Measurements from ENCODE around the gene PLK1.

The PLK1 gene

DNA sequence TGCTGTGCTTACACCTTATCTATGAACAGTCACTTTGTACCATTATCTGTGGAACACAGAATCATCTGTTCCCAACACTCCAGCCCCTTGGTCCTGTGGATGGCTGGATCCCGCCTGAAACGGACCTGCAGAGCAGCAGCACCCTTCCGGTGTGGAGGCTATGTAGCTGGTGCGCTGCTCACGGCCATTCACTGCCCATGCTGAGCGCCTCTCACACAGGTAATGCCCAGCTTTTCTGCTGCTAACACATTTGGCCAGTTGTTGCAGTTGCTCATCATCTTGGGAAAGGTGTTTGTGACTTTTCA is 11.4 kb upstream of the PLK1 start:
- Histone ChIP-seq H3K4me1 (ENCODE audit: low read length) (no peaks in the 10 kb centered on the region), H3K9me3 (replicated peaks; ENCODE audit: insufficient read depth, low read length) (no peaks in the 10 kb centered on the region), H3K27me3 (replicated peaks; ENCODE audit: insufficient read depth, low read length) (no peaks in the 10 kb centered on the region), H2AFZ (ENCODE audit: low read length) (no peak overlapping the region), H3K4me3 (ENCODE audit: low read length) (no peak overlapping the region), H3K4me2 (ENCODE audit: low read depth, low read length) (no peak overlapping the region), H3F3A (ENCODE audit: insufficient read depth, low read length) (no peaks in the 10 kb centered on the region), H3K9ac (ENCODE audit: low read length) (no peak overlapping the region), H4K20me1 (ENCODE audit: insufficient read depth, low read length) (no peaks in the 10 kb centered on the region), H3K27ac (ENCODE audit: low read length) (no peak overlapping the region), H3K9me2 (replicated peaks; ENCODE audit: insufficient read depth, low read length) (no peaks in the 10 kb centered on the region), H3K36me3 (replicated peaks; ENCODE audit: insufficient read depth, low read length) (no peaks in the 10 kb centered on the region; the same call in 1 of the 2 replicates), H3K79me2 (ENCODE audit: low read length) (no peaks in the 10 kb centered on the region)
- DNase-seq = no peak
- TF ChIP-seq EZH2 (optimal IDR thresholded peaks at IDR 0.05; ENCODE audit: low read depth, low read length) = no peak
- TF ChIP-seq, protein P1, sequence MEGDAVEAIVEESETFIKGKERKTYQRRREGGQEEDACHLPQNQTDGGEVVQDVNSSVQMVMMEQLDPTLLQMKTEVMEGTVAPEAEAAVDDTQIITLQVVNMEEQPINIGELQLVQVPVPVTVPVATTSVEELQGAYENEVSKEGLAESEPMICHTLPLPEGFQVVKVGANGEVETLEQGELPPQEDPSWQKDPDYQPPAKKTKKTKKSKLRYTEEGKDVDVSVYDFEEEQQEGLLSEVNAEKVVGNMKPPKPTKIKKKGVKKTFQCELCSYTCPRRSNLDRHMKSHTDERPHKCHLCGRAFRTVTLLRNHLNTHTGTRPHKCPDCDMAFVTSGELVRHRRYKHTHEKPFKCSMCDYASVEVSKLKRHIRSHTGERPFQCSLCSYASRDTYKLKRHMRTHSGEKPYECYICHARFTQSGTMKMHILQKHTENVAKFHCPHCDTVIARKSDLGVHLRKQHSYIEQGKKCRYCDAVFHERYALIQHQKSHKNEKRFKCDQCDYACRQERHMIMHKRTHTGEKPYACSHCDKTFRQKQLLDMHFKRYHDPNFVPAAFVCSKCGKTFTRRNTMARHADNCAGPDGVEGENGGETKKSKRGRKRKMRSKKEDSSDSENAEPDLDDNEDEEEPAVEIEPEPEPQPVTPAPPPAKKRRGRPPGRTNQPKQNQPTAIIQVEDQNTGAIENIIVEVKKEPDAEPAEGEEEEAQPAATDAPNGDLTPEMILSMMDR (IDR thresholded peaks at IDR 0.05; ENCODE audit: low read length) = no peak
- no peak for TF ChIP-seq EZH2phosphoT487 (IDR thresholded peaks at IDR 0.05; ENCODE audit: low read length)

DNA sequence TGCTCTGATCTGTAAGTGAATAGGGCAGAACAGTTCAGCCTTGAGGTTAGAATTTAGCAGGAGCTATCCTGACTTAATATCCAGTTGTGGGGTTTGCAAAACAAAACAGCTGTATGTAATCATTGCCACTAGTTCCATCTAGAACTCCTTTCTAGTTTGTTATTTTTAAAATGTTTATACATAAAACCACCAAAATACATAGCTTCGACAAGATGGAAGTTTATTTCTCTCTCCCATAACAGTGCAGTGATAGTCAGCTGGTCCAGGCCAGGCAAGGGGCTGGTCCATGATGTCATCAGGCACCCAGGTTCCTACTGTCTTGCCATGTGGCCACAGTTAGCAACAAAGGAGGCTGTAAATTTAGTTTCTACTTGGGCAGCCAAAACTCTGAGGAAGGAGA is 10.5 kb upstream of the PLK1 start:
- TF ChIP-seq EZH2phosphoT487 (IDR thresholded peaks at IDR 0.05; ENCODE audit: low read length) = no peak
- TF ChIP-seq, protein P1 (IDR thresholded peaks at IDR 0.05; ENCODE audit: low read length) = no peak
- no peak for TF ChIP-seq EZH2 (optimal IDR thresholded peaks at IDR 0.05; ENCODE audit: low read depth, low read length)
- H3K4me3 ChIP-seq (ENCODE audit: low read length) = no peak overlapping the region
- H3K36me3 ChIP-seq (replicated peaks; ENCODE audit: insufficient read depth, low read length) = no peaks in the 10 kb centered on the region; the same call in 1 of the 2 replicates
- DNase-seq = no peak
- no peaks in the 10 kb centered on the region for H3F3A ChIP-seq (ENCODE audit: insufficient read depth, low read length)
- no peaks in the 10 kb centered on the region for H3K4me1 ChIP-seq (ENCODE audit: low read length)
- no peaks in the 10 kb centered on the region for H3K79me2 ChIP-seq (ENCODE audit: low read length)
- no peaks in the 10 kb centered on the region for H3K9me3 ChIP-seq (replicated peaks; ENCODE audit: insufficient read depth, low read length)
- no peak overlapping the region for H3K9ac ChIP-seq (ENCODE audit: low read length)
- no peak overlapping the region for H3K27ac ChIP-seq (ENCODE audit: low read length)
- H3K9me2 ChIP-seq (replicated peaks; ENCODE audit: insufficient read depth, low read length) = no peaks in the 10 kb centered on the region
- H3K4me2 ChIP-seq (ENCODE audit: low read depth, low read length) = no peak overlapping the region
- H3K27me3 ChIP-seq (replicated peaks; ENCODE audit: insufficient read depth, low read length) = no peaks in the 10 kb centered on the region
- no peak overlapping the region for H2AFZ ChIP-seq (ENCODE audit: low read length)
- H4K20me1 ChIP-seq (ENCODE audit: insufficient read depth, low read length) = no peaks in the 10 kb centered on the region

DNA sequence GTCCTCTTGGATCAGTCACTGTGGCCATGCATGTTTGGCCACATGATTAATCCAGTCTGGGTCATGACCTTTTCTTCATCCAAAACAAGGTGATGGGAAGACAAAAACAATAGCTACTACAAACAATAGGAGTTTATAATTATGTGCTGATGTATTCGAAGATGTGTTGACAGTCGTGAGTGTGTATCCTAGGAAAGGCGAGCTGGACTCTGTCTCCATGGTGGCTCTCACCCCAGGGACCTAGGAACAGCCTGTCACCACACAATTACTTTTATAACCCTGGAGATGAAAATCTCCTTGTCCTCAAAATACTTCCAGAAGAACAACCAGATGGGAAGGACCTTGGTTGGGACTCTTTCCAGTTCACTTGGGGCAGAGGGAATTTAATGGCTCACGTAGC is 9.8 kb upstream of the PLK1 start:
- Histone ChIP-seq H3K4me1 (ENCODE audit: low read length) (no peaks in the 10 kb centered on the region), H3K27ac (ENCODE audit: low read length) (no peak overlapping the region), H2AFZ (ENCODE audit: low read length) (no peak overlapping the region), H3K79me2 (ENCODE audit: low read length) (no peaks in the 10 kb centered on the region), H3K9ac (ENCODE audit: low read length) (no peak overlapping the region), H3K36me3 (replicated peaks; ENCODE audit: insufficient read depth, low read length) (no peaks in the 10 kb centered on the region; the same call in 1 of the 2 replicates), H3K27me3 (replicated peaks; ENCODE audit: insufficient read depth, low read length) (no peaks in the 10 kb centered on the region), H4K20me1 (ENCODE audit: insufficient read depth, low read length) (no peaks in the 10 kb centered on the region), H3K4me3 (ENCODE audit: low read length) (no peak overlapping the region), H3K9me2 (replicated peaks; ENCODE audit: insufficient read depth, low read length) (no peaks in the 10 kb centered on the region), H3K9me3 (replicated peaks; ENCODE audit: insufficient read depth, low read length) (no peaks in the 10 kb centered on the region), H3F3A (ENCODE audit: insufficient read depth, low read length) (no peaks in the 10 kb centered on the region), H3K4me2 (ENCODE audit: low read depth, low read length) (no peak overlapping the region)
- DNase-seq = no peak
- TF ChIP-seq, protein P1 (IDR thresholded peaks at IDR 0.05; ENCODE audit: low read length) = no peak
- no peak for TF ChIP-seq EZH2 (optimal IDR thresholded peaks at IDR 0.05; ENCODE audit: low read depth, low read length)
- no peak for TF ChIP-seq EZH2phosphoT487 (IDR thresholded peaks at IDR 0.05; ENCODE audit: low read length)
